K562 (cell line): ENCODE data around the gene GPR137C. TPM values are rescaled to one million over a fixed set of nuclear protein-coding genes. Genes with fewer than 3 reads are reported as not detected.

Experiments
- ATAC-seq: fragments of 200-7000 bp; cut with Tn5 transposase; 3 replicates; pipeline ENCODE4 v1.9.1; 2020; ENCODE audit warnings: moderate library complexity
- BruUV-seq: library from RNA; stranded (reverse); fragments of 400-500 nt; replicated peaks from 2 replicates; lab custom pipeline; 2021; lab: Mats Ljungman, UMichigan
- CTCF ChIA-PET: fragments of 300-600 bp; formaldehyde crosslinking; extraction: SDS; loops from one replicate; lab custom pipeline; 2021; ENCODE audit warnings: low intra/inter-chr PET ratio; lab: Yijun Ruan, JAX
- POLR2A ChIA-PET: fragments of 300-600, 350-650 bp; sonication (Branson Sonifier 250); formaldehyde crosslinking; extraction: SDS; loops from one replicate; lab custom pipeline; 2021; ENCODE audit warnings: antibody characterized with exemption, inconsistent platforms; lab: Yijun Ruan, JAX
- DNase-seq, 4 experiments: peaks; one replicate each; pipeline versions ENCODE4 v3.0.0 to v3.0.0-alpha.2; 2011 to 2018; ENCODE audit warnings: low spot score in 3 of 4, mixed read lengths in 3 of 4; ENCODE audit errors: extremely low read depth in 1 of 4
- FAIRE-seq: peaks from 2 replicates; lab custom pipeline; 2011; peaks lifted over from hg19 to GRCh38; lab: Jason Lieb, UNC
- H2AFZ ChIP-seq: 2 replicates; pipeline ENCODE4 v1.6.0; 2011; ENCODE audit warnings: low read depth, low read length, control low read depth, inconsistent platforms
- H3K27ac ChIP-seq: fragments of 200-600 bp; 3 replicates; pipeline ENCODE4 v1.8.0; 2011; ENCODE audit warnings: low read depth, mild to moderate bottlenecking, control low read depth, inconsistent platforms, low read length, moderate library complexity, mixed read lengths; ENCODE audit errors: extremely low read depth
- H3K27me3 ChIP-seq, 2 experiments: fragments of 300-600 bp in 1 of 2; 2 replicates in 1 of 2; 3 replicates in 1 of 2; pipeline versions ENCODE4 v1.6.0 to v1.8.0; 2011; ENCODE audit warnings: inconsistent platforms in 2 of 2, low read length in 2 of 2, mild to moderate bottlenecking in 1 of 2, mixed read lengths in 1 of 2, moderate library complexity in 1 of 2; ENCODE audit not compliant: control insufficient read depth in 2 of 2, insufficient read depth in 2 of 2
- H3K36me3 ChIP-seq: fragments of 300-600 bp; 3 replicates; pipeline ENCODE4 v1.8.0; 2011; ENCODE audit warnings: mild to moderate bottlenecking, low read length, inconsistent platforms; ENCODE audit not compliant: control insufficient read depth, insufficient read depth
- H3K4me1 ChIP-seq, 2 experiments: fragments of 200-600 bp in 1 of 2; replicated peaks in 1 of 2; 2 replicates in 1 of 2; 3 replicates in 1 of 2; pipeline versions ENCODE4 v1.5.1 to v1.8.0; 2011; ENCODE audit warnings: inconsistent platforms in 2 of 2, low read length in 2 of 2, mild to moderate bottlenecking in 1 of 2, mixed read lengths in 1 of 2, moderate library complexity in 1 of 2; ENCODE audit not compliant: control insufficient read depth in 2 of 2, insufficient read depth in 2 of 2
- H3K4me2 ChIP-seq: 2 replicates; pipeline ENCODE4 v1.6.1; 2011; ENCODE audit warnings: low read length, control low read depth, inconsistent platforms, mixed read lengths; ENCODE audit not compliant: insufficient read depth
- H3K4me3 ChIP-seq: fragments of 200-600 bp; sonication (generic), shearing (Covaris generic); 2 replicates; pipeline ENCODE4 v1.5.1; 2016; ENCODE audit warnings: control low read depth, inconsistent platforms
- H3K79me2 ChIP-seq: fragments of 200-600 bp; 3 replicates; pipeline ENCODE4 v1.8.0; 2011; ENCODE audit warnings: low read length, inconsistent platforms; ENCODE audit not compliant: control insufficient read depth, insufficient read depth
- H3K9ac ChIP-seq, 2 experiments: 2 replicates each; pipeline versions ENCODE4 v1.6.0 to v1.6.1; 2011; ENCODE audit warnings: low read depth in 2 of 2, low read length in 2 of 2, control low read depth in 1 of 2, inconsistent platforms in 1 of 2, mild to moderate bottlenecking in 1 of 2, mixed read lengths in 1 of 2; ENCODE audit not compliant: insufficient read depth in 1 of 2
- H3K9me1 ChIP-seq: one replicate; pipeline ENCODE4 v1.6.0; 2011; ENCODE audit warnings: inconsistent platforms, mild to moderate bottlenecking, low read length, moderate library complexity; ENCODE audit not compliant: control insufficient read depth, insufficient read depth
- H3K9me3 ChIP-seq: replicated peaks from 2 replicates; pipeline ENCODE4 v1.5.1; 2011; ENCODE audit warnings: low read depth, low read length, inconsistent platforms; ENCODE audit not compliant: control insufficient read depth, insufficient read depth
- H4K20me1 ChIP-seq: replicated peaks from 2 replicates; pipeline ENCODE4 v1.6.1; 2011; ENCODE audit warnings: low read length, inconsistent platforms, mixed read lengths; ENCODE audit not compliant: control insufficient read depth, insufficient read depth
- MAZ ChIP-seq, 2 experiments: fragments of 450-650 bp in 1 of 2; sonication (generic) in 1 of 2; formaldehyde crosslinking; IDR thresholded peaks in 1 of 2; conservative IDR thresholded peaks in 1 of 2; 2 replicates each; pipeline versions ENCODE4 v1.4.0 to v1.5.0; 2020; ENCODE audit warnings: mild to moderate bottlenecking in 1 of 2, missing genetic modification reagents in 1 of 2
- OTX1 ChIP-seq: fragments of 450-650 bp; formaldehyde crosslinking; IDR thresholded peaks from 2 replicates; pipeline ENCODE4 v1.4.0; 2022; ENCODE audit warnings: mild to moderate bottlenecking
- POLR2H ChIP-seq: IDR thresholded peaks from 2 replicates; pipeline ENCODE4 v1.6.1; 2016; ENCODE audit warnings: missing genetic modification characterization, low read depth, mild to moderate bottlenecking, control low read depth, missing compliant biosample characterization, moderate library complexity
- WGBS: fragments of 100-300 bp; shearing (Covaris generic); methylation state at CpG from one replicate; pipeline ENCODE4 v1.1.6; 2016; ENCODE audit warnings: low coverage, mixed read lengths; ENCODE audit not compliant: insufficient coverage; ENCODE audit errors: missing lambda C conversion rate; 5-methylcytosine and 5-hydroxymethylcytosine counted together
- in situ Hi-C: fragments of 300-500 bp; cut with MboI; formaldehyde crosslinking; loops from 4 replicates; pipeline ENCODE4 v1.15.0; 2018; ENCODE audit warnings: inconsistent platforms, mixed read lengths
- intact Hi-C: fragments of 100-400 bp; cut with micrococcal nuclease; formaldehyde crosslinking; loops from 2 replicates; pipeline ENCODE4 v1.14.2; 2022
- polyA plus RNA-seq, 8 experiments: library from polyadenylated mRNA; depleted of rRNA in 4 of 8; stranded (reverse) in 5 of 8; unstranded in 3 of 8; fragments of >200 nt; fragmentation: Nextera tagmentation in 2 of 8; fragmentation: Illumina TruSeq in 1 of 8; extraction: Ambion mirVana in 2 of 8; extraction: Trizol in 1 of 8; gene quantifications; 2 replicates each; pipeline versions ENCODE4 v1.2.1 to v1.2.3, GENCODE V29; 2011 to 2014; ENCODE audit warnings: inconsistent platforms in 1 of 8, missing spikeins in 1 of 8
- total RNA-seq, 7 experiments: library from RNA; depleted of rRNA in 6 of 7; stranded (reverse); fragments of >200 nt in 6 of 7; fragmentation: Illumina TruSeq in 2 of 7; extraction: Trizol in 2 of 7; gene quantifications; 2 replicates each; pipeline versions ENCODE4 v1.2.1 to v1.2.3, GENCODE V29; 2011 to 2021; ENCODE audit warnings: low replicate concordance in 1 of 7
- TF ChIP-seq, protein P1 (sequence below), 3 experiments: IDR thresholded peaks in 2 of 3; conservative IDR thresholded peaks in 1 of 3; 2 replicates each; pipeline ENCODE4 v1.5.1; 2011 to 2012; ENCODE audit warnings: low read length in 3 of 3, mild to moderate bottlenecking in 3 of 3, control low read depth in 2 of 3, improper control_type of control experiment in 1 of 3, inconsistent platforms in 1 of 3, low read depth in 1 of 3, mixed read lengths in 1 of 3, moderate library complexity in 1 of 3; ENCODE audit not compliant: insufficient read depth in 2 of 3
- TF ChIP-seq, protein P2 (sequence below): fragments of 200-600 bp; sonication (generic); IDR thresholded peaks from one replicate; pipeline ENCODE4 v1.6.1; 2012; ENCODE audit warnings: mild to moderate bottlenecking, low read depth, low read length, inconsistent platforms
- TF ChIP-seq, protein P3 (sequence below): fragments of 250-450 bp; sonication (Bioruptor Pico); IDR thresholded peaks from 2 replicates; pipeline ENCODE4 v1.8.0; 2022; ENCODE audit warnings: inconsistent platforms, mild to moderate bottlenecking, moderate library complexity, borderline replicate concordance

Gene GPR137C
- total and polyA plus RNA-seq, 9 of the 15 experiments (the other 6 are each of a cell fraction or from before 2014, with no cell fraction given): 0.03 to 0.31 (median 0.06) TPM; not detected in 4

DNA sequence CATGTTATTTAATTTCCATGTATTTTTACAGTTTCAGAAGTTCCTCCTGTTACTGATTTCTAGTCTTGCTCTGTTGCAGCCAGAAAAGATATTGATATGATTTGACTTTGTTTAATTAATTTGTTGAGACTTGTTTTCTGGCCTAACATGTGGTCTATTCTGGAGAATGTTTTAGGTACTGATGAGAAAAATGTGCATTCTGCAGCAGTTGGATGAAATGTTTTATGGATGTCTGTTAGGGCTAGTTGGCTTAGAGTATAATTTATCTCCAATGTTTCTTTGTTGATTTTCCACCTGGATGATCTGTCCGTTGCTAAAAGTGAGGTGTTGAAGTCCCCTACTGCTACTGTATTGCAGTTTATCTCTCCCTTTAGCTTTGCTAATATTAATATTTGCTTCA is 54.4 kb downstream of the GPR137C start:
- intact Hi-C loops (loop anchor here (10.0 kb wide), 2 partner anchors 218 to 358 kb away; no protein-coding TSS in a partner anchor), in situ Hi-C loops (no loop called here)
- no peak for FAIRE-seq
- no peak overlapping the region for H3K27ac ChIP-seq
- no peak overlapping the region for H3K4me3 ChIP-seq
- ChIA-PET CTCF (no interaction called here), POLR2A (no interaction called here)
- H3K36me3 ChIP-seq: no peaks in the 10 kb centered on the region
- H2AFZ ChIP-seq: no peak overlapping the region
- H4K20me1 ChIP-seq: no peaks in the 10 kb centered on the region
- no peaks in the 10 kb centered on the region for H3K4me1 ChIP-seq
- BruUV-seq: no TSS peak
- no peaks in the 10 kb centered on the region for H3K27me3 ChIP-seq
- H3K79me2 ChIP-seq: no peaks in the 10 kb centered on the region
- ATAC-seq: no peak
- no peak overlapping the region for H3K9ac ChIP-seq
- H3K9me3 ChIP-seq: no peaks in the 10 kb centered on the region
- H3K4me2 ChIP-seq: no peak overlapping the region
- no peaks in the 10 kb centered on the region for H3K9me1 ChIP-seq
- DNase-seq: no peak
- TF ChIP-seq MAZ (CRISPR knock-in tag; conservative IDR thresholded peaks at IDR 0.05 in 1 of 2, IDR thresholded peaks at IDR 0.05 in 1 of 2): no peak
- TF ChIP-seq, protein P1, sequence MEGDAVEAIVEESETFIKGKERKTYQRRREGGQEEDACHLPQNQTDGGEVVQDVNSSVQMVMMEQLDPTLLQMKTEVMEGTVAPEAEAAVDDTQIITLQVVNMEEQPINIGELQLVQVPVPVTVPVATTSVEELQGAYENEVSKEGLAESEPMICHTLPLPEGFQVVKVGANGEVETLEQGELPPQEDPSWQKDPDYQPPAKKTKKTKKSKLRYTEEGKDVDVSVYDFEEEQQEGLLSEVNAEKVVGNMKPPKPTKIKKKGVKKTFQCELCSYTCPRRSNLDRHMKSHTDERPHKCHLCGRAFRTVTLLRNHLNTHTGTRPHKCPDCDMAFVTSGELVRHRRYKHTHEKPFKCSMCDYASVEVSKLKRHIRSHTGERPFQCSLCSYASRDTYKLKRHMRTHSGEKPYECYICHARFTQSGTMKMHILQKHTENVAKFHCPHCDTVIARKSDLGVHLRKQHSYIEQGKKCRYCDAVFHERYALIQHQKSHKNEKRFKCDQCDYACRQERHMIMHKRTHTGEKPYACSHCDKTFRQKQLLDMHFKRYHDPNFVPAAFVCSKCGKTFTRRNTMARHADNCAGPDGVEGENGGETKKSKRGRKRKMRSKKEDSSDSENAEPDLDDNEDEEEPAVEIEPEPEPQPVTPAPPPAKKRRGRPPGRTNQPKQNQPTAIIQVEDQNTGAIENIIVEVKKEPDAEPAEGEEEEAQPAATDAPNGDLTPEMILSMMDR (IDR thresholded peaks at IDR 0.05 in 2 of 3, conservative IDR thresholded peaks at IDR 0.05 in 1 of 3; ENCODE audit: insufficient read depth in 2 of 3, low read depth in 1 of 3, low read length in 3 of 3): no peak
- TF ChIP-seq, protein P2, sequence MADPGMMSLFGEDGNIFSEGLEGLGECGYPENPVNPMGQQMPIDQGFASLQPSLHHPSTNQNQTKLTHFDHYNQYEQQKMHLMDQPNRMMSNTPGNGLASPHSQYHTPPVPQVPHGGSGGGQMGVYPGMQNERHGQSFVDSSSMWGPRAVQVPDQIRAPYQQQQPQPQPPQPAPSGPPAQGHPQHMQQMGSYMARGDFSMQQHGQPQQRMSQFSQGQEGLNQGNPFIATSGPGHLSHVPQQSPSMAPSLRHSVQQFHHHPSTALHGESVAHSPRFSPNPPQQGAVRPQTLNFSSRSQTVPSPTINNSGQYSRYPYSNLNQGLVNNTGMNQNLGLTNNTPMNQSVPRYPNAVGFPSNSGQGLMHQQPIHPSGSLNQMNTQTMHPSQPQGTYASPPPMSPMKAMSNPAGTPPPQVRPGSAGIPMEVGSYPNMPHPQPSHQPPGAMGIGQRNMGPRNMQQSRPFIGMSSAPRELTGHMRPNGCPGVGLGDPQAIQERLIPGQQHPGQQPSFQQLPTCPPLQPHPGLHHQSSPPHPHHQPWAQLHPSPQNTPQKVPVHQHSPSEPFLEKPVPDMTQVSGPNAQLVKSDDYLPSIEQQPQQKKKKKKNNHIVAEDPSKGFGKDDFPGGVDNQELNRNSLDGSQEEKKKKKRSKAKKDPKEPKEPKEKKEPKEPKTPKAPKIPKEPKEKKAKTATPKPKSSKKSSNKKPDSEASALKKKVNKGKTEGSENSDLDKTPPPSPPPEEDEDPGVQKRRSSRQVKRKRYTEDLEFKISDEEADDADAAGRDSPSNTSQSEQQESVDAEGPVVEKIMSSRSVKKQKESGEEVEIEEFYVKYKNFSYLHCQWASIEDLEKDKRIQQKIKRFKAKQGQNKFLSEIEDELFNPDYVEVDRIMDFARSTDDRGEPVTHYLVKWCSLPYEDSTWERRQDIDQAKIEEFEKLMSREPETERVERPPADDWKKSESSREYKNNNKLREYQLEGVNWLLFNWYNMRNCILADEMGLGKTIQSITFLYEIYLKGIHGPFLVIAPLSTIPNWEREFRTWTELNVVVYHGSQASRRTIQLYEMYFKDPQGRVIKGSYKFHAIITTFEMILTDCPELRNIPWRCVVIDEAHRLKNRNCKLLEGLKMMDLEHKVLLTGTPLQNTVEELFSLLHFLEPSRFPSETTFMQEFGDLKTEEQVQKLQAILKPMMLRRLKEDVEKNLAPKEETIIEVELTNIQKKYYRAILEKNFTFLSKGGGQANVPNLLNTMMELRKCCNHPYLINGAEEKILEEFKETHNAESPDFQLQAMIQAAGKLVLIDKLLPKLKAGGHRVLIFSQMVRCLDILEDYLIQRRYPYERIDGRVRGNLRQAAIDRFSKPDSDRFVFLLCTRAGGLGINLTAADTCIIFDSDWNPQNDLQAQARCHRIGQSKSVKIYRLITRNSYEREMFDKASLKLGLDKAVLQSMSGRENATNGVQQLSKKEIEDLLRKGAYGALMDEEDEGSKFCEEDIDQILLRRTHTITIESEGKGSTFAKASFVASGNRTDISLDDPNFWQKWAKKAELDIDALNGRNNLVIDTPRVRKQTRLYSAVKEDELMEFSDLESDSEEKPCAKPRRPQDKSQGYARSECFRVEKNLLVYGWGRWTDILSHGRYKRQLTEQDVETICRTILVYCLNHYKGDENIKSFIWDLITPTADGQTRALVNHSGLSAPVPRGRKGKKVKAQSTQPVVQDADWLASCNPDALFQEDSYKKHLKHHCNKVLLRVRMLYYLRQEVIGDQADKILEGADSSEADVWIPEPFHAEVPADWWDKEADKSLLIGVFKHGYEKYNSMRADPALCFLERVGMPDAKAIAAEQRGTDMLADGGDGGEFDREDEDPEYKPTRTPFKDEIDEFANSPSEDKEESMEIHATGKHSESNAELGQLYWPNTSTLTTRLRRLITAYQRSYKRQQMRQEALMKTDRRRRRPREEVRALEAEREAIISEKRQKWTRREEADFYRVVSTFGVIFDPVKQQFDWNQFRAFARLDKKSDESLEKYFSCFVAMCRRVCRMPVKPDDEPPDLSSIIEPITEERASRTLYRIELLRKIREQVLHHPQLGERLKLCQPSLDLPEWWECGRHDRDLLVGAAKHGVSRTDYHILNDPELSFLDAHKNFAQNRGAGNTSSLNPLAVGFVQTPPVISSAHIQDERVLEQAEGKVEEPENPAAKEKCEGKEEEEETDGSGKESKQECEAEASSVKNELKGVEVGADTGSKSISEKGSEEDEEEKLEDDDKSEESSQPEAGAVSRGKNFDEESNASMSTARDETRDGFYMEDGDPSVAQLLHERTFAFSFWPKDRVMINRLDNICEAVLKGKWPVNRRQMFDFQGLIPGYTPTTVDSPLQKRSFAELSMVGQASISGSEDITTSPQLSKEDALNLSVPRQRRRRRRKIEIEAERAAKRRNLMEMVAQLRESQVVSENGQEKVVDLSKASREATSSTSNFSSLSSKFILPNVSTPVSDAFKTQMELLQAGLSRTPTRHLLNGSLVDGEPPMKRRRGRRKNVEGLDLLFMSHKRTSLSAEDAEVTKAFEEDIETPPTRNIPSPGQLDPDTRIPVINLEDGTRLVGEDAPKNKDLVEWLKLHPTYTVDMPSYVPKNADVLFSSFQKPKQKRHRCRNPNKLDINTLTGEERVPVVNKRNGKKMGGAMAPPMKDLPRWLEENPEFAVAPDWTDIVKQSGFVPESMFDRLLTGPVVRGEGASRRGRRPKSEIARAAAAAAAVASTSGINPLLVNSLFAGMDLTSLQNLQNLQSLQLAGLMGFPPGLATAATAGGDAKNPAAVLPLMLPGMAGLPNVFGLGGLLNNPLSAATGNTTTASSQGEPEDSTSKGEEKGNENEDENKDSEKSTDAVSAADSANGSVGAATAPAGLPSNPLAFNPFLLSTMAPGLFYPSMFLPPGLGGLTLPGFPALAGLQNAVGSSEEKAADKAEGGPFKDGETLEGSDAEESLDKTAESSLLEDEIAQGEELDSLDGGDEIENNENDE: no peak
- no peak for TF ChIP-seq POLR2H (tag)
- TF ChIP-seq, protein P3, sequence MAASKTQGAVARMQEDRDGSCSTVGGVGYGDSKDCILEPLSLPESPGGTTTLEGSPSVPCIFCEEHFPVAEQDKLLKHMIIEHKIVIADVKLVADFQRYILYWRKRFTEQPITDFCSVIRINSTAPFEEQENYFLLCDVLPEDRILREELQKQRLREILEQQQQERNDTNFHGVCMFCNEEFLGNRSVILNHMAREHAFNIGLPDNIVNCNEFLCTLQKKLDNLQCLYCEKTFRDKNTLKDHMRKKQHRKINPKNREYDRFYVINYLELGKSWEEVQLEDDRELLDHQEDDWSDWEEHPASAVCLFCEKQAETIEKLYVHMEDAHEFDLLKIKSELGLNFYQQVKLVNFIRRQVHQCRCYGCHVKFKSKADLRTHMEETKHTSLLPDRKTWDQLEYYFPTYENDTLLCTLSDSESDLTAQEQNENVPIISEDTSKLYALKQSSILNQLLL: no peak
- no peak for TF ChIP-seq OTX1 (CRISPR knock-in tag)
- 0% methylated on average over 1 of the region's 1 CpG for WGBS
